ENCODE results near the gene PSME2.
"Not testable (repeated sequence)": the region's sequence is repeated elsewhere in the genome, so short reads cannot be mapped to it uniquely, and the experiment has no call there.

Gene PSME2

DNA sequence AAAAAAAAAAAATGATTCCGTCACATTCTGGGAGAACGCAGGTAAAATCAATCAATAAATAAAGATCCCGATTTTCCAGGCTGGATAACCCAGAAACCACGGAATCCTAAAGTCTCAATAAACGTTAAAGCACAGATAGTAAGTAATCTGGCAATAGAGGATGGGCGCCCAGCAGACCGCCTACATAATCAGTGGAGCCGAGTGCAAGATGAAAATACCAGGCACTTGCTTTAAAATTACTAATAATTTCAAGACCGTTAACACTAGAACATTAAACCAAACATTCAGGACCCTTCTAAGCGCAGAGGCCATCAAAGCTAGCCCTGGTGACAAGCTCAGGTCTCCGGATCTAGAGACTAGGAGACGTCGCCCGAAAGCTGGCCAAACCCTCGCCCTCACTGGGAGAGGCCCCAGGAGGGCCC lies 33.0 kb downstream of the PSME2 start:
- no peaks in the 10 kb centered on the region for H3K27me3 ChIP-seq
- no peaks in the 10 kb centered on the region for H3K9me3 ChIP-seq
- no peaks in the 10 kb centered on the region for H3K36me3 ChIP-seq
- no peaks in the 10 kb centered on the region; the same call in 1 of the 2 replicates for H3K4me1 ChIP-seq
- TF ChIP-seq, protein P1, sequence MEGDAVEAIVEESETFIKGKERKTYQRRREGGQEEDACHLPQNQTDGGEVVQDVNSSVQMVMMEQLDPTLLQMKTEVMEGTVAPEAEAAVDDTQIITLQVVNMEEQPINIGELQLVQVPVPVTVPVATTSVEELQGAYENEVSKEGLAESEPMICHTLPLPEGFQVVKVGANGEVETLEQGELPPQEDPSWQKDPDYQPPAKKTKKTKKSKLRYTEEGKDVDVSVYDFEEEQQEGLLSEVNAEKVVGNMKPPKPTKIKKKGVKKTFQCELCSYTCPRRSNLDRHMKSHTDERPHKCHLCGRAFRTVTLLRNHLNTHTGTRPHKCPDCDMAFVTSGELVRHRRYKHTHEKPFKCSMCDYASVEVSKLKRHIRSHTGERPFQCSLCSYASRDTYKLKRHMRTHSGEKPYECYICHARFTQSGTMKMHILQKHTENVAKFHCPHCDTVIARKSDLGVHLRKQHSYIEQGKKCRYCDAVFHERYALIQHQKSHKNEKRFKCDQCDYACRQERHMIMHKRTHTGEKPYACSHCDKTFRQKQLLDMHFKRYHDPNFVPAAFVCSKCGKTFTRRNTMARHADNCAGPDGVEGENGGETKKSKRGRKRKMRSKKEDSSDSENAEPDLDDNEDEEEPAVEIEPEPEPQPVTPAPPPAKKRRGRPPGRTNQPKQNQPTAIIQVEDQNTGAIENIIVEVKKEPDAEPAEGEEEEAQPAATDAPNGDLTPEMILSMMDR (IDR thresholded peaks at IDR 0.05; ENCODE audit: low read depth, low read length), result no peak
- H3K4me3 ChIP-seq (ENCODE audit: low read depth, low read length), result peak overlapping the region; percentile 84
- DNase-seq, result no peak

DNA sequence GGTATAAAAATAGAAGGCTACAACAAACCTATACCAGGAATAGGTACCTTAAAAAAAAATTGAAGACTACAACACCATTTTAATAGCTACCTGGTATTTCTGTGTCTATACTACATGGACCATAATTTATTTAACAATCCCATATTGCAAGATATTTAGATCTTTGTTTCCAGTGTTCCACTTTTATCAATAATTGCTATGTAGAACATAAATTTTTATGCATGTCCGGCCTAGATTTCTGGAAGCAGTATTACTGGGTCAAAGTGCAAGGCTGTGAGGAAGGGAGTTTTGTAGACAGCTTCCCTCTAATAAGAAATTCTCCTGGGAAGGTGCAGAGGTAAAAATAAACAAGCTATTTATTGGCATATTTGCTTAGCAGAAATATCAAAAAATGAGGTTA lies 35.9 kb downstream of the PSME2 start:
- no peaks in the 10 kb centered on the region for H3K36me3 ChIP-seq
- no peak for DNase-seq

DNA sequence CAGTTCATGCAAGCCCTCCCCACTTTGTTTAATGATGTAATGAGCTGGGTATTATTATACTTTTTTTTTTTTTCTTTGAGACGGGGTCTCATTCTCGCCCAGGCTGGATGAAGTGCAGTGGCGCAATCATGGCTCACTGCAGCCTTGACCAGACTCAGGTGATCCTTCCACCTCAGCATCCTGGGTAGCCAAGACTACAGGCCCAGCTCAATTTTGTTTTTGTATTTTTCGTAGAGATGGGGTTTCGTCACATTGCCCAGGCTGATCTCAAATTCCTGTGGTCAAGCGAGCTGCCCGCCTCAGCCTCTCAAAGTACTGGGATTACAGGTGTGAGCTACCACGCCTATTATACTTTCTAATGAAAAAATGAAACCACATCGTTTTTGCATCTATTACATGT lies 36.4 kb downstream of the PSME2 start:
- Histone ChIP-seq H3K4me1 (no peaks in the 10 kb centered on the region), H3K36me3 (no peaks in the 10 kb centered on the region), H3K27me3 (no peaks in the 10 kb centered on the region), H3K9me3 (no peaks in the 10 kb centered on the region), H3K4me3 (ENCODE audit: low read depth, low read length) (no peak overlapping the region)
- no peak for DNase-seq
- TF ChIP-seq, protein P1 (IDR thresholded peaks at IDR 0.05; ENCODE audit: low read depth, low read length), result no peak

More for the DNA sequence above, 35.9 kb downstream of the PSME2 start:
- H3K9me3 ChIP-seq, result no peaks in the 10 kb centered on the region
- no peaks in the 10 kb centered on the region for H3K27me3 ChIP-seq
- no peak overlapping the region for H3K4me3 ChIP-seq (ENCODE audit: low read depth, low read length)
- no peaks in the 10 kb centered on the region; the same call in 1 of the 2 replicates for H3K4me1 ChIP-seq
- TF ChIP-seq, protein P1 (IDR thresholded peaks at IDR 0.05; ENCODE audit: low read depth, low read length), result no peak

DNA sequence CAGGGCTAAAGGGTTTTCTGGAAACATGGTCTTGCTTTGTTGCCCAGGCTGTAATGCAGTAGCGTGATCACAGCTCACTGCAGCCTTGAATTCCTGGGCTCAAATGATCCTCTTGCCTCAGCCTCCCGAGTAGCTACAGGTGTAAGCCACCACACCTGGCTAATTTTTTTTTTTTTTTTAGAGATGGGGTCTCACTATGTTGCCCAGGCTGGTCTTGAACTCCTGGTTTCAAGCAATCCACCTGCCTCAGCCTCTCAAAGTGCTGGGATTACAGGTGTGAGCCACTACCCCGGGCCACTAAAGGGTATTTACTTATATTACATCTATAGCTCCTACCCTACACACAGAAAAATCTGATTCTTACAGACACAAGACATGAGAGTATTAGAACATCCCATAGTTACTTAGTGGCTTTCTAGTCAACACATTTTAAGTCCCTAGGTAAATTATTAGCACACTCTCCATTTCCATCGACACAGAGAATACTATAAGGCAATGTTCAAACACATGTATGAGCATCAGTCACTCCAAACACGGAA lies 38.0 kb downstream of the PSME2 start:
- TF ChIP-seq, protein P1 (IDR thresholded peaks at IDR 0.05; ENCODE audit: low read depth, low read length), result no peak
- no peak for DNase-seq
- Histone ChIP-seq H3K4me1 (no peaks in the 10 kb centered on the region), H3K9me3 (no peaks in the 10 kb centered on the region), H3K27me3 (no peaks in the 10 kb centered on the region), H3K36me3 (peaks cover 4% of the 10 kb centered on the region), H3K4me3 (ENCODE audit: low read depth, low read length) (no peak overlapping the region)

DNA sequence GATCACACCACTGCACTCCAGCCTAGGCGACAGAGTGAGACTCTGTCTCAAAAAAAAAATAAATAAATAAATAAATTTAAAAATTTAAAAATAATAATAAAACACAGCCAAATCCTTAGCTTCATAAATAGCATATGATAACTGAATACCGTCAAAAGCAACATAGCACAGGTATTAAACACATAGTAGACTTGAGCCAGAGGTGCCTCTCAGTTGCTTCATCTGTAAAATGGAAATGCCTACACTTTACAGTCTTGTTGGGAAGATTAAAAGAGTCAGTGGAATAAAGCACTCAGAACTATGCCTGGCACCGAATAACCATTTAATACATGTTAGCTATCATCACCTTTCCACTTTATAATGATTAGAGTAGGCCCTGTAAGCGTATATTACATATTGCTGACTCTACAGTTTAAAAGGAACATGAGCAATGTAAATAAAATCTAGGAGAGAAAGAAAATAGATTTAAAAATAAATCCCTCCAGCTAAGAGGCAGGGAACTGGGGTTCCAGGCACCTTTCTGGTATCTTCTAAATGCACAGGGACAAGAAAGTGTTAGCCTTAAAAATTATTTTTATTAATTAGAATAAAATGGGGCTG lies 39.6 kb downstream of the PSME2 start:
- no peak for DNase-seq
- Histone ChIP-seq H3K4me1 (no peaks in the 10 kb centered on the region), H3K4me3 (ENCODE audit: low read depth, low read length) (no peak overlapping the region), H3K9me3 (no peaks in the 10 kb centered on the region), H3K27me3 (no peaks in the 10 kb centered on the region), H3K36me3 (peaks cover 12% of the 10 kb centered on the region)
- TF ChIP-seq, protein P1 (IDR thresholded peaks at IDR 0.05; ENCODE audit: low read depth, low read length), result no peak

DNA sequence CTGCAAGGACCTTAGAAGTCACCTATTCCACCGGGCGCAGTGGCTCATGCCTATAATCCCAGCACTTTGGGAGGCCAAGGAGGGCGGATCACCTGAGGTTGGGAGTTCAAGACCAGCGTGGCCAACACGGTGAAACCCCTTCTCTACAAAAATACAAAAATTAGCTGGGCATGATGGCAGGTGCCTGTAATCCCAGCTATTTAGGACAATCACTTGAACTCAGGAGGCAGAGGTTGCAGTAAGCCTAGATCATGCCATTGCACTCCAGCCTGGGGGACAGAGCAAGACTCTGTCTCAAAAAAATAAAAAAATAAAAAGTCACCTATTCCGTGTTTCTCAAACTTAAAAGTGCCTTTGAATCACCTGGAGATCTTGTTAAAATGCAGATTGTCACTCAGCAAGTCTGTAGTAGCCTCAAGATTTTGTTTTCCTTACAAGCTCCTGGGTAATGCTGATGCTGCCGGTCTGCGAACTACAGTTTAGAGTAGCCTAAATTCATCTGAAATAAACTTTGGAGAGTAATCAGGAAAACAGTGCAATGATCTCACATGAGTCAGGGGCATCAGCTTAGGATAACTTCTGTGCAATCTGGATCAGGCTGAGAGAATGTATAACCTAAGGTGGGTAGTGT lies 40.7 kb downstream of the PSME2 start:
- DNase-seq; H3K27me3 ChIP-seq; H3K9me3 ChIP-seq; H3K4me1 ChIP-seq; H3K4me3 ChIP-seq (ENCODE audit: low read depth, low read length): not testable (repeated sequence)
- H3K36me3 ChIP-seq, result peaks cover 12% of the 10 kb centered on the region
